Left cardiac atrium (tissue), 4 donors: Measurements from ENCODE around the gene OPN5. TPM values are rescaled to one million over a fixed set of nuclear protein-coding genes. Genes with fewer than 3 reads are reported as not detected.

ENCODE experiments used
- ATAC-seq, 2 donors: fragments of 200-7000 bp; cut with Tn5 transposase; one replicate each; pipeline ENCODE4 v1.9.1; 2020; ENCODE audit warnings: mild to moderate bottlenecking in 2 of 2, moderate library complexity in 2 of 2
- DNase-seq: peaks from one replicate; pipeline ENCODE4 v3.0.0-alpha.2; 2020
- intact Hi-C, 2 donors: fragments of 100-400 bp; cut with DNase I; formaldehyde crosslinking; loops; one replicate each; pipeline versions ENCODE4 v1.14.1 to v1.15.1; 2022 to 2023
- total RNA-seq, 2 donors: library from RNA; stranded (reverse); fragmentation: NEBNext Ultra II Directional; extraction: Animal tissue kit (Norgen Biotek cat#: 25700); gene quantifications; one replicate each; pipeline ENCODE4 v1.2.1, GENCODE V29; 2021
- donor health status: DM: no; HTN: yes; CAD: no.
- donor health status: DM: no; HTN: yes; CAD: no; lungs with severe emphysema.
- donor health status: DM: yes; HTN: yes; CAD: no.
- donor health status: Dilated cardiomyopathy.

OPN5 gene
- total RNA-seq, 2 donors from 2014 or later, result not detected

DNA sequence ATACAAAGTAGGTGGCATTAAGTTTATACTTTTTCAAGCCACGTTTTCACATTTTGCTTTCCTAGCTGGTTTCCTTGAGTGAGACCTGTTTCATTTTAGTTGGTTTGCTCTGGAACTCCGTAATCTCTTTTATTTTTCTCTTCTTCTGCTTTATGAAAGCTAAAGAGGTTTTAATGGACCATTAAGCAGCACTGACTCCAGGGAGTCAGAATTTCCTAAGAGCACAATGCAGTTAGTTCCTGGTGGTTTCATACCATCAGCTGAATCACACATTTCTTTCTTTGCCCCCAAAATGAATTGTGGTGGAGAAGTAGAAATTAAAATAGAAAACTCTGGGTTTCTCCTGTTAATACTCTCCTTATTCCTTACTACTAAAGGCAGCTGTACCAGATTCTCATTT, 3.4 kb downstream of the OPN5 start:
- intact Hi-C loops, result loop anchor here in 1 of 2 donors (5.0 kb wide), 2 partner anchors 982 to 1627 kb away; no protein-coding TSS in a partner anchor
- DNase-seq, result no peak
- ATAC-seq, result no peak

DNA sequence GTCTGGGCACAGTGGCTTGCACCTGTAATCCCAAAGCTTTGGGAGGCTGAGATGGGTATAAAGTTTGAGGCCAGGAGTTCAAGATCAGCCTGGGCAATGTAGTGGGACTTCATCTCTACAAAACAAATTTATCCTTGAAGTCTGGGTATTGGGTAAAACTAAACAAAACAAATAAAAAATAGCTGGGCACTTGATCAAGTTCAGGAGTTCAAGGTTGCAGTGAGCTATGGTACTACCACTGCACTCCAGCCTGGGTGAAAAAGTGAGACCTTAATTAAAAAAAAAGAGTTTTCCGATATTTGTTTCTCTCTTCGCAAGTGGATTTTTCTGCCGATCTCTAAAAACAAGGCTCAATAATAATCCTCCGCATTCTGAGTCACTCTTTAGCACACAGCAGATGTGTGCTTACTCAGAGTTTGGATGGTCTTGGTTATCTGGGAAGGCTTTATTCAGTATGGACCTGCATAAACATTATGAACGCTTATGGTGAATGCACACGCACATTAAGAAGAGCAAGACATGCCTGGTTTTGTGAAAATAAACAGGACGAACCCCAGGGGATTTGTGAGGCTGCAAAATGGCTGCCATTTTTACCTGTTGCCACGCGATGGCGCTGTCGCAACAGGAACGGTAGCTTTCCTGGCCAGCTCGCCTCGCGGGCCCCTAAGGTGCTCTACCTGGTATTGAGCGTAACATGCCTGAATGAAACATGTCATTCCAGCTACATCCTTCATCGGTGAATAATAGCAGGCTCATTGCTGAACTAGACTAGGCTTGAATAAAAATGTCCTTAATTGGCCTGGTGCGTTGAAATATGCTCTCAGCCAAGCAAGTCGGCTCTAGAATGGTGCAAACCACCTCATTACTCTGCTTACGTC, 6.0 kb downstream of the OPN5 start:
- DNase-seq (peak; percentile 48), ATAC-seq (peak; percentile 53 to 69)
- intact Hi-C loops, result loop anchor here in 1 of 2 donors (5.0 kb wide), 2 partner anchors 979 to 1624 kb away; no protein-coding TSS in a partner anchor

DNA sequence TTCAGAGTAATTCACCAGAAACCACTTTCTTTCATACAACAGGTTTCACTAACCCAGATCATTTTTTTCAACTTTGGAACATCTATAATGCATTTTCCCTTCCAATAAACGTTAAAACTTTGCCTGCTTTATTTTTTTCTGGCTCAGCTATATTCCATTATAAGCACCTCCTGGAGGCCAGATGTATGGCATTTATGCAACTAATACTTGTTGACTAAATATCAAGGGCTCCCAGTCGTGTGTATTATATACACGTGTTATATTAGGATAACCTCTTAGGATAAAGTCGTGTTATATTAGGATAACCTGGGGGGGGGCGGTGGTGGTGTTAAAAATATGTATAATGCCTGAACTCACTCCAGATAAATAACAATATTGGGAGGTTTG, 6.7 kb downstream of the OPN5 start:
- no peak for DNase-seq
- no peak for ATAC-seq
- intact Hi-C loops, result loop anchor here in 1 of 2 donors (5.0 kb wide), 2 partner anchors 979 to 1624 kb away; no protein-coding TSS in a partner anchor

DNA sequence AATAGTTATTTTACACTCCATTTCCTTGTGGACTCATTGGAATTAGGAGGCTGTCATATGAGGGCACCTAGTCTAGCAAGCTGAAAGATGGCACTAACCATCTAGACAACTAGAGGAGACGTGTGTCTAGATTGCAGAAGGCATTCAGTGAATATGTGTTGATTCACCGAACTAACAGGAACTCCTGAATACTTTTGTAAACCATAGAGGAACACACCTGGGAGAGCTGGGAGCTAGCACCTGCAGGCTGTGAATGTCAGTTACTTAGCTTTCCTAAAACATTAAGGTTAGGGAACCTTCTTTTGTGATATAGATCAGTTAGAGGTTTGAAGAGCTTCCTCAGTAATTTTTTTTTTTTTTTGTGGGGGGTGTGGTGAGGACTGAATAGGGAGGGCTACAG, 7.7 kb downstream of the OPN5 start:
- DNase-seq, result no peak
- ATAC-seq, result no peak
- intact Hi-C loops, result loop anchor here in 1 of 2 donors (5.0 kb wide), 2 partner anchors 978 to 1623 kb away; no protein-coding TSS in a partner anchor

DNA sequence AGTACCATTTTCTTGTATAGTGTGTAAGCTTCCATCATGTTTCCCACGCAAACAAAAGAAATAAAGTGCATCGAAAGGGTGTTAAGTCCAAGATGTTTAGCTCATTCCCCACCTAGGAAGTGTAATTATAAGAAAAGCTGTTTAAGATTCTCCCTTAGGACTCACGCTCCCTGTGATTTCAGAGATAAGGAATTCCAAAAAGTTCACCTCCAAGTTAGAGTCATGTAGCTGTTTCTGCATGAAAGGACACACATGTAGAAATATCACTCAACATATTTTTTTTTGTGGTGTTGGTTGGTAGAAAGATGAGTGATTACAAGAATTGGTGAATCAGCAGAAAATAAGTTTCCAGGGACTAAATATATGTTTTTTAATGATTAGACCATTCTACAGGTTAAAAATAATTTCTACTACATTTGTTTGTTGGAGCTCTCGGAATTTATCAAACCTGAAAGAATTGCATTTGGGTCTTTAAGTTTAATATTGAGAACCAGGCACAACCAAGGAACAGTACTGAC, 10.4 kb downstream of the OPN5 start:
- DNase-seq, result no peak
- no peak for ATAC-seq
- intact Hi-C loops, result no loop called here

DNA sequence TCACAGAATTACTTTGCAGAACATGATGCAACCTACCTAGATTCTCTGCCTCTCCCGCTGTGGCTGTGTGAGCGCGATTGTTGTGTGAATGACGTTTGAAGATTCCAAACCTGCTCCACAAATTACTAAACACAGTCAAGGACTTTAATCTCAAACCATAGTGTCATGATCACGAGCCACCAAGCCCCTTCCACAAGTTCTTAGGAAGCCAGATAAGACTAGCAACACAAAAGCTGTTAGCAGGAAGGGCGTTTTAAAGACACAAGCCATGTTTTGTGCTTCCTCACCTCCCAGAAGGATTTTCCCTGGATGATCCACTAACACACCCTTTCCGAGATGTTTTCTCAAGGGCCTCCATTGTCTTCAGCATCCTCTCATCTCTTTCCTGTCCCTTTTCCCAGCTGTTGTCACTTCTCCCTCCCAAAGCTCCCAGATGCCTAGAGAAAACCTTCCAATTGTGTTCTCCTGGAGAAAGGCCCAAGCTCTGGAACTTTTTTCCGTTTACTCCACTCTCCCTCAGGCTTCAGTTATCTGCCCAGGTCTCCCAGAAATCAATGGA, 12.8 kb downstream of the OPN5 start:
- ATAC-seq, result no peak

DNA sequence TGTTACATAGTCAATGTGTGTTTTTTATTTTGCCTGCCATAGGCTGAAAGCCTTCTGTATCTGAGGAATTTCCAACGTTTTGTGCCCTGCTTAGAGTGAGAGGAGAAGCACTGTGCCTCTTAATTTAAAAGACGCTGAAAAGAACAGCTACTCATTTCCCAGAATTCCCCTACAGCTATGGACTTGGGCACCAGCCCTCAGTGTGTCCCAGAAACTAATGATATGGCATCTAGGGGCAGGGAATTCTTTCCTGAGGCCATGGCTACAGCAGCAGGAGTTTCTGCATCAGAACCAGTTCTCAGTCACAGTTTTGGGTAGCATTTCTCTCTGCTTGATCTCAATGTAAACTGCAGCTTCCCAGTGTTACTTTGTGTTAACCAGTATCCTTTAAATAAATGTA, 20.2 kb downstream of the OPN5 start:
- DNase-seq (no peak), ATAC-seq (no peak)
- intact Hi-C loops, result no loop called here

More for the DNA sequence above, 12.8 kb downstream of the OPN5 start:
- intact Hi-C loops, result no loop called here
- DNase-seq, result no peak

DNA sequence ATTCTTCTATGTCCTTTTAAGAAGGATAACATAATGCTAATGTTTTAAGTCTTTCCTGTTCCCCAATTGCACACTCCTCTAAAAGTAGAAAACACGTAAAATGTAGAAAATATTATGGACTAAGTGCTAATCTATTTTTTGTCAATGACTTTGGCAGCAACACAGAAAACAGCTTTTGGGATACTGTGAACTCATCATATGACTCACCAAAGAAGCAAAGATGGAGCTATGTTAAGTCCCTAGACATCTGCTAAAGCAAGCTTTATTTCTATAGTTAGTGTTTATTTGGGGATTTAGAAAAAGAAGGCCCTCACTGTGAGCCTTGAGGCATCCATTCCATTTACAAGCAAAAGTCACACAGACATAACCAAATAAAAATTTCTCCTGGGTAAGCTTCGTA, 23.0 kb downstream of the OPN5 start:
- ATAC-seq (no peak), DNase-seq (no peak)
- intact Hi-C loops, result no loop called here

DNA sequence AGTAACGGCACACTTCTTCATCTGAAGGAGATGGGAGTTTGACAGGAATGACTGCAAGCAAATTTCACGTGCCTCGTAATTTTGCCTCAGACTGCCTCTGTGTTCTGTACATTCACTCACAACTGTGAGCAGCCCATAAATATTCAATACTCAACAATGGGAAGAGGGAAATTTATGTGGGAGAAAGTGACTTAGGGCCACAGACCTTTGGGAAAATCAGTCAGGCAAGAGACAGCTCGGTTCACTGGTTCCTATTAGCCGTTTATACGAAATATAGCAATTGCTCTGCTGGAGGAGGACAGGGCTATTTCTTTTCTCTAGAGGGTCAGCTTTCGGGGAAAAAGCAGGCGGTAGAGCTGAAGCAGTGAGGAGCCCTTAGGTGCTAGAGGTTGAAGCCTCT, 28.0 kb downstream of the OPN5 start:
- ATAC-seq, result no peak
- intact Hi-C loops, result no loop called here
- no peak for DNase-seq

DNA sequence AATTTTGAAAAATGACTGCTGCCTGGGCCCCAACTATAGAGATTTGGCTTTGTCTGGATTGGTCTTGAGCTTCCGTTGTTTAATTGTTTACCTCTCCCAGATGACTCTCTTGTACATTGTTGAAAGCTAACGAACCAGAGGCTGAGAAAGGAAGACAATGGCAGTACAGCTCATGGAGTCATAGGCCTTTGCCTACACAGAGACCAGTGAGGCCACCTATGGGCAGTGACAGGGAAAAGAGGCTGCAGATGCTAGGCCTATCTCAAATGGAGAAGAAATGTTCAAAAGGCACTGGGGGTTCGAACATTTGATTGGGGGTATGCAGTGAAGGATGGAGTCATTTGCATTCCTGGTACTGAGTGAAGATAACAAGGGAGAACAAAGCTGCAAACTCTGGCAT, 29.1 kb downstream of the OPN5 start:
- no peak for ATAC-seq
- DNase-seq, result no peak
- intact Hi-C loops, result no loop called here

DNA sequence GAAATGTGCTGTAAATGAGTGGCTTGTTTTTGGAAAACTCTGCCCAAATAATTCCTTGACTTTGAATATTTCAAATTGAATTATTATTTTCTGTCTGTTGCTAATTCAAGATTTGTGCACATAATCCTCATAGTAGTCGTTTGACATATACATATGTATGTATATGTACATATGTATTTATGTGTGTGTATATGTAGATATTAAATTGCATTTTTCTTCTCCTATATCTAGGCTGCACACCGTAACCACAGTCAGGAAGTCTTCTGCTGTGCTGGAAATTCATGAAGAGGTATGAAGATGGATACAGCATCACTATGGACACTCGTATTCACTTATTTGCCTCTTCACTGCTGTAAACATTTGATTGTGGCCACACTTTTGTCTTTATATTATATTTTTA, 29.6 kb downstream of the OPN5 start:
- ATAC-seq, result no peak
- intact Hi-C loops, result no loop called here
- DNase-seq, result no peak

DNA sequence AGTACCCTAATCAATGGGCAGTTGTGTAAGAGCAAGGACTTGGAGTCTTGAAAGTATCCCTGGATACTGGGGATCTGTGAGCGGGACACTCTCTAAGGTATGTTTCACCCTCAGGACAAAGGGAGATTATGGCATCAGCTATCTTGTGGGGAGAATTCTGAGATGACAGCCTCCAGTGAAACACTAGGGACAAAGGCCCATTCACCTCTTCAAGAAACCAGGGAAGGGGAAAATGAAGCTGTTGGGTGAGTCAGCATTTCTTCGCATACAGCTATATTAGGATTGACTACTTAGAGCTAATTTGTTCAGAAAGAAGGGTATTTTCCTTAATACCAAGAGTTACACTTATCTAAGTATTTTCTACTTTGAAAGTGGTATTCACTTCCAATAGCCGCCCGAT, 35.9 kb downstream of the OPN5 start:
- ATAC-seq (no peak), DNase-seq (no peak)
- intact Hi-C loops, result no loop called here

DNA sequence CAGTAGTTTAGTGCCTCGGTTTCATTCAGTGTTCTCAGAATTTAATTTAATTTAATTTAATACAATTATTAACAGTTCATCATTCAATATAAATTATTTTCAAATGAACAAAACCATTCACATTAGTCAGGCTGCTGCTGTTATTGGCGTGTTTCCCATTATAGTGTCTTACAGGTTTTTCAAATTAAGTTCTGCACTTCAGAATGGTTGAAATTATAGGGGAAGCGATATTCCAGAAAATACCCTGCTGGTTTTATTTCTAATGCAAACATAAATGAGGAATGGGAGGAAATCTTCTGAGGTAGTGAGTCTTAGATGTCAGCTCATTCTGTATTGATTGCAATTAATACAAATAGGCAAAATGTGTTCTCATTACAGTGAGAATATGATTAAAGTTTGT, 37.6 kb downstream of the OPN5 start:
- intact Hi-C loops, result no loop called here
- ATAC-seq, result no peak
- no peak for DNase-seq

DNA sequence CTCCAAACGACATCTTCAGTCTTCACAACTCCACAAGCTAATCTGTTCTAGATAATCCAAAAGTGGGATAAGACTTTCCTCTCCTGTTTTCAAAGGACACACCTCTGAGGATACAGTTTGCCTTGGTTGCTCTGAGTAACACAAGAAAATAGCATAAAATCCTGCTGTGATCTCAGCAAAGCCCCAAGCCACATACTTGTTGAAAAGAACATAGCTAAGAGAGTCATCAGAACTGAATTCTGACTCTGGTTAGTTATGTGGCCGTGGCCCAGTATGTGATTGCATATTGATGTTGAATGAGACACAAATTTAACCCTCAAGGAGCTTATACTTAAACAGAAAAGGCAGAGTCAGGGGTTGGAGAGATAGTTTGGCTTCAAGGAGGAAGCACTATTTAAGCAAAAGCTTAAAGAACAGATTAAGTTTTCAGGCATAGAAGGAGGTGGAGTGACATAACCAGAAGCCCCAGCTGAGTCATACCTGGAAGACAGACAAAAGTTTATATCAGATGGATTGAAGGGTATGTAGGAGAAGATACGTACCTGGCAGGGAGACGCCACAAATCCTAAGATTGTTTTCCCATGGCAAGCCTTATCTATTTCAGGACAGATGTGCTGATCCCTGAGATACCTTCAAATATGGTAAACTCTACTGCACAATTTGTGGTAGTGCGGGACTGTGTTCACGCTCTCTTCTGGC, 41.2 kb downstream of the OPN5 start:
- DNase-seq, result no peak
- ATAC-seq, result no peak
- intact Hi-C loops, result no loop called here

DNA sequence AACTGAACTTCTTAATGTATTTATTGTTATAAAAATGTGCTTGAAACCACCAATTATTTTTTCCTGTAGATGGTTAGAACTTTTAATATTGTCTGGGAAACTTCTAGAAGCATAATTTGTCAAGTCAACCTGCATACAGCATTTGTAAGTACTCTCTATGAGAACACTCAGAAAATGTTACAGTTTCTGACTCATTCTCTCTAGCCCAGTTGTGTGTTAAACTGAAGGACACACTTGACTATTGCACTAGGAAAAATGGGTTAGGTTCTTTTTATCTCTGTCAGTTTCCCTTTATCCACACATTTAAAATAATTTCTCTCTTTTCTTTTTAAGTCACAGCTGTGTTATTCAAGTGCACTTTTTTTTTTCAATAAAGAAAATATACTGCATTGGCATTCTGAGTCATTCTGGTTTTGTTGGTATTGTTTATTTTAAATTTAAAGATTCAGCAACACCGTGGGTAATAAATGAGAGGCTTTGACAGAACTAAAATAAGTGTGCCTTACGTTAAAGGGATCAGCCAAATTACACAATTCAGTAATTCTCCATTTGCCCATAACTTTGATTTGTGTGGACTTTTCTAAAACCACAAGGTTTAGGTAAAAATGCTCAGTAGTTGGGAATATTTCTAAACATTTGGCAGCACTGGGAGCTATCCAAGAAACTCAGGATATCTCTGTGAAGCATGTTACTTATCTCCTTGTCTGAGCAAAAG, 50.7 kb downstream of the OPN5 start:
- intact Hi-C loops, result no loop called here
- DNase-seq (no peak), ATAC-seq (no peak)

DNA sequence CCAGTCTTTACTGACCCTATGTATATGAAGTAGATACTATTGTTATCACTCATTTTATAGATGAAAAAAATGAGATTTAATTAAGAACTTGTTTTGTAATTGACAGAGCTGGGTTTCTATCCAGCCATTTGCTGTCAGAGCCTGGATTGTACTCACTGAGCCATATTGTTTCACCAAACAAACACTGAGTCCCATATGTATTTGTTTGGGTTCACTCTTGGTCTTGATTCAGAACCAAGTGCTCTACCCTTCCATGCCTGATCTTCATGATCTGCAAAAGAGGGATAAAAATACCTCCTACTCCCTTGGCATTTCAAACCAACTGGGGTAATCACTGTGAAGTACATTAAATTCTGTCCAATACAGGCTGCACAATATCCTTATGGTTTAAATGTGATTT, 52.4 kb downstream of the OPN5 start:
- intact Hi-C loops, result no loop called here
- ATAC-seq (no peak), DNase-seq (no peak)

DNA sequence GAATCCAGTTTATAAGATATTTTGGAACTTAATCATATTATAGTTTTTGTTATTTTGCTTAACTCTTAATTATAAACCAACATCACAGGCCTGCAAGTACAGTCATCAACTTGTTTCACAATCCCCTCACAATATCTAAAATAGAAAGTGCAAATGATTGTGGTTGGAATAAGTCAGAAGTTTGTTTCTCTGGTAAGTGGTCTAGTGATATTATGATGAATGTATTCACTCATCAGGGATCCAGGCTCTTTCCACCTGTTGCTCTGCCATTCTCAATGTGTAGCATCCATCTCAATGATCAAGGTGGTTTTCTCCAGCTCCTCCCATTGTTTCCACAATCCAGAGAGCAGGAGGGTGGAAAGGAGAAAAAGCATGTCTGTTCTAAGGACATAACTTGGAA, 54.2 kb downstream of the OPN5 start:
- intact Hi-C loops, result no loop called here
- ATAC-seq, result no peak
- DNase-seq, result no peak

DNA sequence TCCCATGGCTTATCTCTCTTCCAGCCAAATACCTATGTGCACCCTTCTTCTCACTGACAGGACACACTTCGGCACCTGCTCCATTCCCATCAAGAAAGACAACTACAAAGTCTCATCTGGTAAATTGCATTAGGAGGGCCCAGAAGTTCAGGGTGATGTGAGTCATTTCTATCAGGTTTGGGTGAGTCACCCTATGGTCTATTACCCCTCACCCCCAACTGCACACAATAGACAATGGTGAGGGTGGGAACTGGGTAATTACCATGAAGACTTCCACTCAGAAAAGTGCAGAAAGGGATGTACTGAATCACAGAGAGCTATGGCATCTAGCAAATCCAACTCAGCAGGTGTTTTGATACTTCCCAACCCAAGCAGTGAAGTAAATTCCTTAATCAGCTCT, 54.8 kb downstream of the OPN5 start:
- intact Hi-C loops, result no loop called here
- DNase-seq, result no peak
- no peak for ATAC-seq

DNA sequence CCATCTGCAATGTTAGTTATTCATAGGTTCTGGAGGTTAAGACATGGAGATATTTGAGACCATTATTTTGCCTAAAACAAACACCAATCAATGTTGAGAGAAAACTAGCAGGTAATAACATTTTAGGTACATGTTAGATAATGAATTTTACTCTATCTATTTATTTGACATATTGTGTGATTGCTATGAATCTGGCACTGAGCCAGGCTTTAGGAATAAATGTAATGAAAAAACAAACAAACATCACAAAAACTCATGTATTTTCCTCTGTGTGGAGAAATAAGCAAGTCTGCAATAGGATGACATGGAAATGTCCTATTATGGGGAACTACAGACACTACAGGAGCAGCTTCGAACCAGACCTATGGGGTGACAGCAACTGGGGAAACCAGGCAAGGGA, 57.8 kb downstream of the OPN5 start:
- ATAC-seq, result no peak
- no peak for DNase-seq
- intact Hi-C loops, result no loop called here
